Activated T-cell treated with anti-CD3 and anti-CD28 coated beads for 1 hour (primary cell): ENCODE results near the gene GEMIN4.
"Not testable (repeated sequence)": the region's sequence is repeated elsewhere in the genome, so short reads cannot be mapped to it uniquely, and the experiment has no call there.

ENCODE experiments used
- DNase-seq: peaks from one replicate; pipeline ENCODE4 v3.0.0-alpha.2; 2020; ENCODE audit warnings: low read depth

The GEMIN4 gene

DNA sequence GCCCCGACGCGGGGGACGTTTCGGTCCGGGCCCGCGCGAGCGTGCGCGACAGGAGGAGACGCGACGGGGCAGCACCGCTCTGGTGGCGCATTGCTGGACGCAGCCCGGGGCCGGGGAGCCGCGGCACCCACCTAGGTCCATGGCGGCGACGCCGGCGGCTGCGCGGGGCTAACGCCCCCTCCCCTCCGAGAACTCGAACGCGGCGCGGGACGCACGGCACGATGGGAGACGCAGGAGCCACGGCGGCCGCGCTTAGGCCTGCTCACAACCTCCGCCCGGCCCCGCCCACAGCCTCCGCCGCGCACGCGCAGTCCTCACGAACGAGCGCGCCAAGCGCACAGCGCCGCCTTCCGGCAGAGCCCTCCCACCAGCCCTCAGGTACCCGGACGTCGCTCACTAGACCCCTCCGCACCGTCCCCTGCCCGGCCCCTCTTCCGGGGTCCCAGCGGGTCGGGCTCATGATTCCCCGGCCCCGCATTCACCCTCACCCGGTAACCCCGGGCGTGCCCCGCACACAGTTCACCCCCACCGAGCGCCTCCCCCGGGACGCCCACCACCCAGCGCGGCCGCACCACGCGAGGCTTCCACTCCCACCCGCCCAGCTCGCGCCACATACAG lies at the start of gene GEMIN4:
GEMIN4 (minus strand) TSS at position 263 of the 618 bp plus-strand sequence; CDS start at position 141, 122 bp downstream.
- DNase-seq: peak; percentile 99

DNA sequence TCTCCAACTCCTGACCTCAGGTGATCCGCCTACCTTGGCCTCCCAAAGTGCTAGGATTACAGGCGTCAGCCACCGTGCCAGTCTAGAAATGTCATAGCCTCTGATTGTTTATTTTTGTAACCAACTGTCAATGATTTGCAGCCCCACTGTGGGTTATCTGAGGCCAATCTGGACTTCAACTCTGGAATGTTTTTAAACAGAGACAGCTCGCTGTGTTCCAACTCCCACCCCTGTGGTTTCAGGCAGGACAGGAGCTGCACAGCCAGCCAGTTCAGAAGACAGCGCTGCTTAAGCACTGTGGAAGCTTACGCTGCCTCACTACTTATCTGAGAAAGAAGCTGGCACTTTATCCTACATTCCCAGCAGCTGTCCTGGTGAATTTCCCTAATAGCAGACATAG lies 49.6 kb upstream of the GEMIN4 start:
- no peak for DNase-seq

DNA sequence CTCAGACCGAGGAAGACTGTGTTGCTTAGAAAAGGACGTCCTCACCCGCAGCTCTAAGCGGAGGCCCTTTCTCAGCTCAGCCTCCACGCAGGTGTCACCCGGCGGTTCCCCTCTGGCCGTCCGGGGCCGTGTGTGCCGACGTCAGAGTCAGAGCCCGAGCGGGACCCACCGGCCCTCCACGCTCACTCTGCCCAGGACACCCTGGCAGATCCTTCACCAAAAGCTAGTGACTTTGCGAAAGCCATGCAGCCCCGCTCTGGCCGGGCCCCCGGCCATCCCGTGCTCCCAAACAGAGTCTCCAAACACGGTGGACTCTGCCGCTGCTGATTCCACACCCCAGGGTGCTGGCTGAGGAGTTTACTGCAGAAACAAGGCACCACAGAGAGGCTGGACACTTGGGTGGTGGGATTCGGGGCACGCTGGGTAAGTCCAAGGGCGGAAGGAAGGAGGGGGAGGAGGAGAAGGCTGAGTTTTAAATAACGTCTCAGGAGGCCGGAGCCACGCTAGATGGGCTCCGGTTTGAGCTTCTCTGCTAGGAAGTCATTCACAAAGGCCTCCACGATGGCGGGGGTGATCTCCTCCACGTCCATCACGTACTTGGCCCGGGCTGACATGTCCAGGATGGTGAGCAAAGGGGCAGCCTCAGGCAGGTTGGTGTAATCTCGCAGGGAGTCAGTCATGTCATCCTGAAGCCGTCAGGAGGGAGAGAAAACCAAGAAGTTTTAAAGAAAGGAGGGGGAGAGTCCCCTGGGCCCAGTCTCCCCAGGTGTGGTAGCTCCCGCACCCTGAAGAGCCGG lies 48.6 kb upstream of the GEMIN4 start:
- DNase-seq: no peak

DNA sequence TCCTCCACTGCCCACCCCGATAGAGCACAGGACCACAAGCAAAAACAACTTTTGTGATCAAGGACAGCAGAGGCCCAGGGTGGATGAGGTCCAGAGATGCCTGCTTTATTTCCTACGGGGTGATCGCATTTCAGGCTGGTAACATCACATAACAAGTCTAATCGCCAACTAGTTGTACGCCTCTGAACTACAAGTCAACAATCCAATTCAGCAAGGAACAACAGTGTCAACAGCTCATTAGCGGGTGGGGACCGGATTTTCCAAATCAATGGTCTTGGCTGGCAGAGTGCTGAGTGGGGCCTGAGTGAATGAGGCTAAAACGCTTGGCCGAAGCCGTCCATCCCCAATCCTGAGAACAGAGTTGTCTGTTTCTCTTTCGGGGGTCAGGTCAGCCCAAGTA lies 47.2 kb upstream of the GEMIN4 start:
- no peak for DNase-seq

DNA sequence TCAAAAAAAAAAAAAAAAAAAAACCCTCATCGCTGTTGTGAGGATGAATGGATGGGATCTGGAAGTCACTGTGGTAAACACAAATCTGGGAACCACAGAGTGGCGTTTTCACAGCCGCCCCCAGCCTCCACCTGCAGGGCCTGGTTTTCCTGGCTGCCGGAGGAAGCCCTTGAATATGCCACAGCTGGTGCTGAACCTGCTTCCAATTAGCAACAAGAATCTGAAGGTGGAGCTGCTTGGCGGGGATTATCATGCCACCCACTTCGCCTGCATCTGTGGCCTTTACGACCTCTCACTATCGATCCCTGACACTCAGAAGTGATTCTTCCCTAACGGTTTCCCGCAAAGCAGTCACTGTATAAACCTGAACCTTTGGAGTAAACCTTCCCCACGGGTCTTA lies 46.2 kb upstream of the GEMIN4 start:
- no peak for DNase-seq

DNA sequence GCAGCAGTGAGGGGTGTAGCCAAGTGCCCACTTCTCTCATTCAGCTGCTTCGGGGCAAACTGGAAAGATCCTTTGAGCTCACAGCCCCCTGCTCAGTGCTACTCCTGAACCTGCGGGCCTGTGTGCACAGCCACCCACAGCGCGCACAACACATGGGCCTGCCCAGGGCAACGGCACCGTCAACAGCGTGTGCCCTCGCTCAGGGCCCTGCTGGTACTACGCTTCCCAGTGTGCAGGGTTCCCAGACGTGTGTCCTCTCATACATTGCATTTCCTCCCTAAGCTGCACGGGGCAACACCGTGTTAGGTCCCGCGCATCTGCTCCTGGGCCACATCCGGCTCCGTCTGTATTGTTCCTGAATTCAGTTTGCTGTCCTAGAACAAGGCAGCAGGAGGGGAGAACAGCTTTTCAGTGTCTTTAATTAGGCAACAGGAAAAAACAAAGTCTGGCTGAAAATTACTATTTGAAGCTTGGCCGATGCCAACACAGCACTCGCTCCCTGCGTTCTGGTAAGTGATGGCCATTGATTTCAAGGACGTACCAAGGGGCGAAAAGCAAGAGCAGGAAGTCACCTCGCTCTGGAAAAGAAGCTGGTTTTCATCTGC lies 45.3 kb upstream of the GEMIN4 start:
- DNase-seq: no peak

DNA sequence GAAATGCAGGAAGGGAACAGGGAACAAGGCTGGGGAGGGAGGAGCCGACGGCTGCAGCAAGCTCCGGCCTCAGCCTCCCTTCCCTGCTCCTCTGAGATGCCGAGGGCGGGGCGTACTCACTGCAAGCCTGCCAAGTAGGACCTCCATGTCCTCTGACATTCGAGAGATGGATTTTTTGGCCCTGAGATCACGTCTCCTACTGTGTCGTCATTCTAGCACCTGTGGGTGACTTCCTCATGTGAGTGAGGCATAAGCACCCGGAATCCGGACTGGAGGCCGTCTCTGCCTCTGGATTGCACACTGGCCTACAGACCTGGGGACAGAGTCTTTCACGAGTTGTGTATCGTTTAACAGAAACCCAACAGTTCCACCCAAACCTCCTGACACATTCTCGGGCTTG lies 44.5 kb upstream of the GEMIN4 start:
- DNase-seq: no peak

DNA sequence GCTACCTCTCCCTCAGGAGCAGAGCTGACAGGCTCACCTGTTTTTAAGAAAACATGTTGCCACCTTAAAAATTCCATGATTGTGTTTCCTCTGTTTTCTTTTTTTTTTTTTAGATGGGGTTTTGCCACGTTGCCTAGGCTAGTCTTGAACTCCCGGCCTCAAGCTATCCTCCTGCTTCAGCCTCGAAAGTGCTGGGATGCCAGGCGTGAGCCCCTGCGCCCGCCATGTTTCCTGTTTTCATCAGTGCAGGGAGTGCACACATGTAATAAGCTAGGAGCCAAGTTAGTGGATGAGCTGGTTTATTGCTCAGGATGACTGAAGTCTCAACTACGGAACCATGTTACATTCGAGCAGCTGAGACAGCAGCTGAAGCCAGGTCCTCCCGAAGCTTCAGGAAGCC lies 43.7 kb upstream of the GEMIN4 start:
- no peak for DNase-seq

DNA sequence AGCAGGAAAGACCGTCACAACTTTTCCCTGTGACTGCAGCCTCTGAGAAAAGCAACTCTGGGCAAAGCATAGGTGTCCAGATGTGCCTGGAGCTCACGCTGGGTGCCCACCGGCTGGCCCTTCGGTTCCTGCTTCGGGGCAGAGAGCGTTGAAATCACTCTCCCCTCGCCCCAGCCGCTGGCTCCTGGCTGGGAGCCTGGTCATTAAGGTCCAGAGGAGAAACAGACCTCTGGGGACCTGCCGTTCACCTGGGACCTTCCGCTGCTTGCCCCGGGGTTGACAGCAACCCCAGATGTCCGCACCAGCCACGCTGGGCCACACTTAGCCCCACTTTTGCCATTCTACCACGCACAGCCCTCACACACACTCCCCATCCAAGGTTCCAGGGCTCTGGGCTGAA lies 43.2 kb upstream of the GEMIN4 start:
- no peak for DNase-seq

DNA sequence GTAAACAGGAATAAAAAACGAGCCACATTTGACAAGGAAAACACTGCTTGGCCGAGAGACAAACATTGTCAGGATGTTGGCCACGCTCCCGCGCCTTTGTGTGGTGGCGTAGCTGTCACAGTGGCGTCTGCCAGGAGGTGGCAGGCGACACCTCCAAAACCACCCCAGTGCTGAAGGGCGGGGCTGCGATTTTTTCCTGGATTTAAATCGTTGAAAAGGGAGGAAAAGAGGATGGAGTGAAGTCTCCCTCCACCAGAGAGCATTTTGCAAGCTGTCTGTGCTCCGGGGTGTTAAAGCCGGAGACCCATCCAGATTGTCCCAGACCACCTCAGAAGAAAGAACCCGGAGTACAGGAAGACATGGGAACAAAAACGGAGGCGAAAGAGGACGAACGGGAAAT lies 42.8 kb upstream of the GEMIN4 start:
- peak; percentile 19 for DNase-seq

DNA sequence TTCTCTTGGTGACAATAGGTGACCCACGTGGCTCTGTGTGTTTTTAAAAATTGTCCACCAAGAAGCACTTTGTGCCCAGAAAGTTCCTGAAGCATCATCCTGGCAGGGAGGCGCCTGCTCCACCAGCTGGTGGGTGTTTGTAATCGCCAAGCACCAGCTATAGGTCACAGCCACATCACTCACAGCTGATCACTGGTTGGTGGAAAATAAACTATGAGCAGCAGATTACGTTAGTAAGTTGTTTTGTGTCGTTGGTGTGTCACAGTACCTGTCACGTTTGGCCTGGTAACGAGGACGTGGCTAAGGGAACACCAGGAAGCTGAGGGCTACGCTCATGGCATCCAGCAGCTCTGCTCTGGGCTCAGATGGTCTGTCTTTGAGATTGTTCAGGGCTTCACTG lies 40.2 kb upstream of the GEMIN4 start:
- no peak for DNase-seq

DNA sequence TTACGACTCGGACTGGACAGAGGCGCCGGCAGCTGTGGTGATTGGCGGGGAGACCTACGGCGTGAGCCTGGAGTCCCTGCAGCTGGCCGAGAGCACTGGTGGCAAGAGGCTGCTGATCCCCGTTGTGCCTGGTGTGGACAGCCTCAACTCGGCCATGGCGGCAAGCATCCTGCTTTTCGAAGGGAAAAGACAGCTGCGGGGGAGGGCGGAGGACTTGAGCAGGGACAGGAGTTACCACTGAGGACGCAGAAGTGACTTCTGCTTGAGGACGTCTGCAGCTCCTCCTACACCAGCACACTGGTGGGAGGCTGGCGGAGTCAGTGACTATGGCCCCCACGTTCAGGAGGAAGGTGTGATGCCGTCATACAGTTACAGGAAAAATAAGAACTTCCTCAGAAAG lies 39.8 kb upstream of the GEMIN4 start:
- DNase-seq: no peak

DNA sequence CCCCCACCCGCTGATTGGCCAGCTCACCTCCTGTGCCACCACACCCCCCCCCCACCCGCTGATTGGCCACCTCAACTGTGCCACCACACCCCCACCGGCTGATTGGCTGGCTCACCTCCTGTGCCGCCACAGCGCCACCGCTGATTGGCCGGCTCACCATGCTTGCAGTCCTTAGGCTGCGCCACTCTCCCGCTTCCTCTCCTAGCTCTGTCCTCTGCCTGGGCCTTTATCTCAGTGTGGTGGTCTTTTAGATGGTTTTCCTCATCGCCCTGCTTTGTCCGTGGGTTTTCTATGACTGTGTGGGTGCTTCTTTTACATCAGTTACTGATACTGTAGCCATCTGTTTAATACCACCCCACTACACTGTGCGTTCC lies 38.8 kb upstream of the GEMIN4 start:
- not testable (repeated sequence) for DNase-seq

DNA sequence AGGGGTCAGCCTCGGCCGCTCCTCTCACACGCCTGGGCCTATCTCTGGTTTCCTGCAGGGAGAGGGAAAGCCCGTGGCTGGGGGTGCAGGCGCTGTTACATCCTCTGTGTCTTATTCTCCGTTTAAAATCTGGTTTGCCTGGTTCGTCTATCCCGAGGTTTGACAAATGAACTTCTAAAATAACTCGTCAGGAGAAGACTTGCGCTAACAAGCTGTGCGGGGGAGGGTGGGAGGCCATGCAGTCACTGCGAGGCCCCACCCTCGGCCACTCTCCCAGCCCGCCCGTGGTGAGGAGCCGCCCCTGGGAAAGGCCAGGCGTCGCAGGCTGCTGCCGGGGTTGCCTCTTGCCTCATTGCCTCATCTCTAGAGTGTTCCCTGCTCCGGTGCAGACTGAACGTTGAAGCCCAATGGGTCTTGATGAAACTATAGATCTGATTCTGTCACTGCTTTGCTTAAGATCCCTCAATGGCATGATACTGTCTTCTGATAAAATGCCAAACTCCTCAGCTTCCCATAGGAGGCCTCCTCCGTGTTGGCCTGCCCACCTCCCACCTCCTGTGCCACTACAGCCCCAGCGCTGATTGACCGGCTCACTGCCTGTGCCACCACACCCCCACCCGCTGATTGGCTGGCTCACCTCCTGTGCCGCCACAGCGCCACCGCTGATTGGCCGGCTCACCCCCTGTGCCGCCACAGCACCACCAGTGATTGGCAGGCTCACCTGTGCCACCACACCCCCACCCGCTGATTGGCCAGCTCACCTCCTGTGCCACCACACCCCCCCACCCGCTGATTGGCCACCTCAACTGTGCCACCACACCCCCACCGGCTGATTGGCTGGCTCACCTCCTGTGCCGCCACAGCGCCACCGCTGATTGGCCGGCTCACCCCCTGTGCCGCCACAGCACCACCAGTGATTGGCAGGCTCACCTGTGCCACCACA lies 38.1 kb upstream of the GEMIN4 start:
- DNase-seq: not testable (repeated sequence)

DNA sequence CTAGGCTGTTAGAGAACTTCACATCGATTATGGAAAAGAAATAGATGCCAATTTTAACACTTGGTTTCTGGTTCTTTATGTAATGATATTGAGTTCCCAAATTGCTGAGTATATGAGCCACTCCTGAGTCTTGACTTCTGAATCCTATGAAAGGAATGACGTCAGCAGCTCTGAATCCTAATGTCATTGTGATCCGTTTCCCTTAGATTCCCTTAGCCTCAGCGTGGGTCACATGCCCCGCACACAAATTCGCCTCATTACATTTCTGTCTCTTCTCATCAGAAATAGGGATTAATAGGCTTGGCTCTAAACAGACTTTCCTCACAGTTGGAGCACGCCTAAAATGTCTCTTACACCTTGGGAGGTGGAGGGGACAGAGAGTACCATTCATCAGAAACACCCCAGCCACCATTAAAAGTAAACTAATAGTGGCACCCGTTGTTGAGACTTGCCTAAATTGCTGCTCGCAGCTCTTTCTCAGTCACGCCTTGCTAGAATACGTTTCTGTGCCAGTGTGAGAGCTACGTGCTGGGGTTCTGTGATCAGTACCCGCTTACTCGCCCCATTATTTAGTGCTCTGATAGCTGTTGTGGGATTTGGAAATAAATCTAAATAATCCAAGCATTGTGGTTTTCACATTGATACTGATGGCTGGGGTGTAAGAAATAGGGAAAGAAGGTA lies 37.2 kb upstream of the GEMIN4 start:
- DNase-seq: no peak

DNA sequence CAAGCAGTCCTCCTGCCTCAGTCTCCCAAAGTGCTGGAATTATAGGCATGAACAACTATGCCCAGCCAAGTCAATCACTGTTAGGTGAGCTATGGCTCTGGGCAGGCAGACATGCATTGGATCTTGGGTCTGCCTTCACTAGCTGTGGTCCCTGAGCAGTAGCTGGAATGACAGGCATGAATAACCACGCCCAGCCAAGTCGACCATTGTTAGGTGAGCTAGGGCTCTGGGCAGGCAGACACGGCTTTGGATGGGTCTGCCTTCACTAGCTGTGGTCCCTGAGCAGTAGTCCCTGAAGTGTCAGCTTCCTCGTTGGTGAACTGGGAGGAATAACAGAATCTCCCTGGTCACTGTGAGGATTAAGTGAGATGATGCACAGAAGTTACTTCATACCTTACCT lies 36.5 kb upstream of the GEMIN4 start:
- DNase-seq: no peak

DNA sequence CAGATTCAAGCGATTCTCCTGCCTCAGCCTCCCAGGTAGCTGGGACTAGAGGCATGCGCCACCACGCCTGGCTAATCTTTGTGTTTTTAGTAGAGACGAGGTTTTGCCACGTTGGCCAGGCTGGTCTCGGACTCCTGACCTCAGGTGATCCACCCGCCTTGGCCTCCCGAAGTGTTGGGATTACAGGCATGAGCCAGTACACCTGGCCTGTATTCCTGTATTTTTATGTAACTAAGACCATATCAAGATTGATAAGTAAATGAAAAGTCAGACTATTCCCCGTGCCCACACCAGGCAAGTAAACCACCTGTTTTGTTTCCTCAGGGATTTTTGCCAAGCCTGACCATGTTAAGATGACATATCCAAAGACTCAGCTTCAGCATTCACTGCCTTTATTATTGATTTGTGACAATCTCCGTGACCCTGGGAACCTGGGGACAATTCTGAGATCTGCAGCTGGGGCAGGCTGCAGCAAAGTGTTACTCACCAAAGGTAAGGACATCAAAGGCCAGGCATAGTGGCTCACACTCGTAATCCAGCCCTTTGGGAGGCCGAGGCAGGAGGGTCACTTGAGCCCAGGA lies 35.7 kb upstream of the GEMIN4 start:
- DNase-seq: no peak

DNA sequence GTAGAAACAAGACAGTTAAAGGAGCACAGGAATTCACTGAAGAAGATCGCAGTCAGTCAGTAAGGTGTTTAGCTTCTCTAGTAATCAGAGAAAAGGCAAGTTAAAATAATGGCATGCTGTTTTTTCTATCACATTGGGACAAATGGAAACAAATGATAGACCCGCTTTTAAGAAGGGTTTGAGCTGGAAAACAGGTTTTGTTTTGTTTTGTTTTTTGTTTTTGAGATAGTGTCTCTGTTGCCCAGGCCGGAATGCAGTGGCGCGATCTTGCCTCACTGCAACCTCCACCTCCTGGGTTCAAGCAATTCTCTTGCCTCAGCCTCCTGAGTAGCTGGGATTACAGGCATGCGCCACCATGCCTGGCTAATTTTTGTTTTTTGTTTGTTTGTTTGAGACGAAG lies 33.8 kb upstream of the GEMIN4 start:
- not testable (repeated sequence) for DNase-seq

DNA sequence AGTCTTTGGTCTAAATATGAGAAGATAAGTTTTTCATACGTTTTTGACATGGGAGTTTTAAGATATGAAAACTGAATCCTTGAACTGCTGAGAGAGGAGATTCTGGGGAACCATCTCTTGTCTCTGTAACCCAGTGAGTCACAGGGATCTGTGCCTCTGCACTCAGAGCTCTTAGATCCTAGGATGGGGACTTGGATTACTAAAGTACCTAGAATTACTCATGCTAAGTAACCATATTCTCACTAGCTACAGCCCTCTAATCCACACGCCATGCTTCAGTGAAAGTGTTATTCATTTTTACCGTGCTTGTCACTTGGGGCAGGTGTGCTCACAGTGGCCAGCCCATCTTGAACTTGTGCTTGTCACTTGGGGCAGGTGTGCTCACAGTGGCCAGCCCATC lies 32.1 kb upstream of the GEMIN4 start:
- no peak for DNase-seq

DNA sequence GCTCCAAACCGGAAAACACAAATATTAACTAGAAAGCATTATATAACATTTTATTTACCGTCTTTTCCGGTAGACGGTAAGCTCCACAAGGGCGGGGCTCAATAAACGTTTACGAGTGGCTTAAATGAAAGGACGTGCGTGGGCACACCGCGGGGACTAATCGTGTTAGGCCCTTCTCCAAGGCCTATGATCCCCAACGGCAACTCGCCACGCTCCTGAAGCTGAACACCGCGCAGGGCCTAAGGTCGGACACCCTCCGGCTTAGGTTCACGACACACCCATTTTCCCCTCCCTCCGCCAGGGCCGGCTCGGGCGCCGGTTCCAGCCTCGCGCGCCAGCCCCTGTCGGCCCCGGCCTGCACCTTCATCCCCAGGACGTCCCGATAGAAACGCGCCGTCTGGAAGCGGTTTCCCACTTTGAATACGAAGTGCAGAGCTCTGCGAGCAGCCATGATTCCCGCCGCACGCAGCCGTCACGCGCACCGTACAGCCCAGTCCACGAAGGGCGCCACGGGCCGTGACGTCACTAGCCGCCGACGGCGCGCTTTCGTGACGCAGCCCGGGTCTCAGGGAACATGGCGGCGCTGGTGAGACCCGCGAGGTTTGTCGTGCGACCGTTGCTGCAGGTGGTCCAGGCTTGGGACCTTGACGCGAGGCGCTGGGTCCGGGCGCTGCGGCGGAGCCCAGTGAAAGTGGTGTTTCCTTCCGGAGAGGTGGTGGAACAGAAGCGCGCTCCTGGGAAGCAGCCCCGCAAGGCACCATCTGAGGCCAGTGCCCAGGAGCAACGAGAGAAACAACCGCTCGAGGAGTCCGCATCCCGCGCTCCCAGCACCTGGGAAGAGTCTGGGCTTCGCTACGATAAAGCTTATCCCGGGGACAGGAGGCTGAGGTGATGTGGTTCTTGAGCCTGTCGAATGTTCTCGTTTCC lies 30.0 kb upstream of the GEMIN4 start, which contains the start of the genes GLOD4 and MRM3:
GLOD4 (minus strand) TSS at position 476 of the 927 bp plus-strand sequence; CDS start at position 451, 25 bp downstream.
MRM3 (plus strand) TSS at position 549 of the 927 bp plus-strand sequence; CDS start at position 575, 26 bp downstream.
- peak; percentile 94 for DNase-seq
